Measurements from ENCODE around the gene P2RY11. TPM values are rescaled to one million over a fixed set of nuclear protein-coding genes. Genes with fewer than 3 reads are reported as not detected.
A peak's percentile ranks its signal among the peaks of the same experiment; 100 is the strongest.

P2RY11 gene
- total RNA-seq, 1 experiment from 2014 or later = 60.6 TPM

GRCh38 chr19:10114651-10115391 lies 3.3 kb downstream of the P2RY11 start:
- Mint-ChIP-seq H3K27ac (peak overlapping the region in 1 of 3 experiments; percentile 11; a peak in 2 of 7 replicates), H3K36me3 (ENCODE audit: insufficient read depth in 1 of 3, low read depth in 3 of 3) (peaks cover 23 to 75% (median 51%) of the 10 kb centered on the region in 3 experiments; a peak in 6 of 7 replicates), H3K9me3 (no peaks in the 10 kb centered on the region; a peak in 1 of 5 replicates), H3K27me3 (ENCODE audit: low read depth) (no peaks in the 10 kb centered on the region; the same call in 1 of the 2 replicates), H3K4me1 (peaks cover 6 to 13% of the 10 kb centered on the region in 2 experiments), H3K4me3 (no peak overlapping the region)
- Histone ChIP-seq H2BK20ac (ENCODE audit: low read depth, low read length, poor library complexity, severe bottlenecking) (no peak overlapping the region), H3K4me2 (ENCODE audit: insufficient read depth, insufficient read length, low read length) (no peak overlapping the region), H2AFZ (ENCODE audit: low read length) (no peak overlapping the region), H4K91ac (ENCODE audit: insufficient read length, low read depth, low read length) (no peak overlapping the region), H3K4ac (ENCODE audit: low read depth, low read length) (no peak overlapping the region), H3T11ph (ENCODE audit: low read length) (no peak overlapping the region), H3K9ac (ENCODE audit: extremely low read depth, insufficient read length, low read length) (no peak overlapping the region), H4K20me1 (ENCODE audit: control insufficient read depth, insufficient read depth, insufficient read length) (no peaks in the 10 kb centered on the region), H3K23ac (ENCODE audit: insufficient read length, low read depth, low read length) (no peak overlapping the region), H3K79me1 (ENCODE audit: insufficient read depth, low read depth, low read length, poor library complexity, severe bottlenecking) (no peaks in the 10 kb centered on the region), H3K27ac (ENCODE audit: insufficient read length, low read depth, low read length) (no peak overlapping the region), H3K23me2 (ENCODE audit: insufficient read length, low read depth, low read length, poor library complexity, severe bottlenecking) (peaks cover 6% of the 10 kb centered on the region), H3K14ac (ENCODE audit: insufficient read depth, low read length) (no peak overlapping the region), H4K5ac (ENCODE audit: insufficient read length, low read depth, low read length) (no peak overlapping the region), H3K27me3 (ENCODE audit: insufficient read depth, low read length) (no peaks in the 10 kb centered on the region), H2BK5ac (ENCODE audit: insufficient read length, low read length) (no peak overlapping the region), H3K9me3 (ENCODE audit: control insufficient read depth, low read depth, low read length) (no peaks in the 10 kb centered on the region), H3K79me2 (ENCODE audit: insufficient read depth, low read length) (peaks cover 3% of the 10 kb centered on the region; the same call in 1 of the 2 replicates), H4K8ac (replicated peaks; ENCODE audit: insufficient read length, low read depth, low read length) (no peak overlapping the region), H3K18ac (ENCODE audit: insufficient read length, low read depth, low read length) (no peak overlapping the region), H3K56ac (ENCODE audit: insufficient read length, low read depth, low read length) (no peak overlapping the region), H2AK5ac (ENCODE audit: insufficient read length, low read length) (no peak overlapping the region), H2BK15ac (ENCODE audit: low read depth, low read length) (no peak overlapping the region), H3K4me1 (ENCODE audit: insufficient read depth, low read length) (no peaks in the 10 kb centered on the region), H2BK120ac (ENCODE audit: low read depth, low read length, poor library complexity, severe bottlenecking) (no peak overlapping the region), H2BK12ac (ENCODE audit: insufficient read length, low read depth, low read length) (no peak overlapping the region)
- TF ChIP-seq CTCF (conservative IDR thresholded peaks at IDR 0.05) = no peak
- no peak for DNase-seq
- WGBS (ENCODE audit: extremely low coverage, insufficient read length, low lambda C conversion rate) = no CpG with 5 or more reads among the region's 26 CpGs
